CD4-positive, alpha-beta T cell treated with Interleukin-1 beta for 1 hour (primary cell): ENCODE data around the gene MYBBP1A.

Source experiments
- DNase-seq, 2 donors: peaks; one replicate each; pipeline ENCODE4 v3.0.0-alpha.2; 2020 to 2022

MYBBP1A gene

GRCh38 chr17:4498461-4499397, 56.5 kb downstream of the MYBBP1A start, which contains the start of gene SPNS2:
SPNS2 (plus strand) TSS chr17:4498881; CDS start chr17:4499048, 167 bp downstream.
- peak; percentile 68 to 75 for DNase-seq

DNA sequence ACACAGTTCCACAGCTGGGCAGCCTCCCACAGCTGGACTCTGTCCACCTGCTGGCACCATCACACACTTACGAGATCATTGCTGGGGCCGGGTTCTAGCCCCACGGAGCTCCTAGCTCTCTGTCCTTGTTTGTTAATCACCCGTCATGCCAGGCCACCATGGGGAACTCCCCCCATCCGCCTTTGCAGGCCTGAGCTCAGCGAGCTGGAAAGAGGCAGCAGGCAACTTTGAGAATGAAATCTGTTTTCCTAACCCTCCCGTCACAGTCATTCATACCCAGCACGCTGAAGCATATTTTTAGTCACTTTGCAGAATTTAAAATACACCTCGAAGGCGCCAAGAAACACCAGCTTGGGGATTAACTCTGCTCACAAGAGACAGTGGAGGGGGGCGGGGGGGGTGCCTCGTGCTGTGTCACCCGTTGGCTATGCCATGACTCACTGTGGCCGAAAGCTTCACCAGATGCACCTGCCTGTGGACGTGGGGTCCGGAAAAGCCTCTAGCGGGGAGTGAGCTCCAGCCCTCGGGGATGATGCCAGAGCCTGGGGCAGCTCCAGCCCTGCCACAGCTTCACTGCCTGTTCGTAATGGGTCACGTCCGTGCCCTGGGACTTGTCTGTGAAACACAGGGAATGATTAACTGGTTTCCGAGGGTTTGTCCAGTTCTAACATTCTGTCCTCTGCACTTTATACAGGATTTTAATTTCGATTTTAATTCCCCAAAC, 57.9 kb downstream of the MYBBP1A start:
- DNase-seq, result no peak

DNA sequence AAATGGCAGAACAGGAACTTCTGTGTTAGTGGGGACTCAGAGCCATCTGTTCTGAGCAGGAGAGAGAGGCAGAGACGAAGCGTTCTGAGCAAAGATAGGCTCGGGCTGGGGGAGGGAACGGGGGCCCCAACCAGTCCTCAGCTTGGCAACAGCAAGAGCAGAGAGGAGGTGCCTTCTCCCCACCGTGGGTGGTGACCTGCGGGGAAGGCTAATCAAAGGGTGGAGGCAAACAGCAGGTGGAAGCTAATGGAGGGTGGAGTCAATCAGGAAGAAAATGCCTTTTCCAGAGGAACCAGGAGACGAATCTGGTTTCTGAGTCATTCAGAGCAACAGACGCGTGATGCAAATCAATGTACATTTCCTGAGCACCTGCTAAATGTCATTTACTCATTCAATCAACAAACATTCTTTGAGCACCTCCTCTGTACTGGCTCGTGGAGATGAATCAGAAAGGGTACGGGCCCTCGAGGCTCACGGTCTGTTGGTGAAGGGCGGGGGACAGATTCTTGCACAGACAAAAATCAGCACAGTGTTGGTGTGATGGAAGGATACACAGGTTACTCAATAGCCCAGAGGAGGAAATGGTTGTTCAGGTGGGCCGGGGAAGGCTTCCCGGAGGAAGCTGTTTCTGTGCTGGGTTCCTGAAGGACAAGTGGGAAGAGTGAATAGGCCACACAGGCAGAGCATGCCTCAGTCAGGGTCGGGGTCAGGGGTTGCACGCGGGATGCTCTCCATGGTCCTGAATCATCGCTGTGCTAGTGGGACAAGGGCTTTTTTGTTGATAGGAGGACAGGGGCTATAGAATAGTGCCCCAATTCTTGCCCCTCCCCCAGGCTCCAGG, 62.2 kb downstream of the MYBBP1A start:
- peak in 1 of 2 donors; percentile 21 for DNase-seq

- DNase-seq, result no peak
Measured at GRCh38 chr17:4490637-4491061, 64.5 kb downstream of the MYBBP1A start.

- DNase-seq, result no peak
Measured at GRCh38 chr17:4490109-4490591, 65.0 kb downstream of the MYBBP1A start.

DNA sequence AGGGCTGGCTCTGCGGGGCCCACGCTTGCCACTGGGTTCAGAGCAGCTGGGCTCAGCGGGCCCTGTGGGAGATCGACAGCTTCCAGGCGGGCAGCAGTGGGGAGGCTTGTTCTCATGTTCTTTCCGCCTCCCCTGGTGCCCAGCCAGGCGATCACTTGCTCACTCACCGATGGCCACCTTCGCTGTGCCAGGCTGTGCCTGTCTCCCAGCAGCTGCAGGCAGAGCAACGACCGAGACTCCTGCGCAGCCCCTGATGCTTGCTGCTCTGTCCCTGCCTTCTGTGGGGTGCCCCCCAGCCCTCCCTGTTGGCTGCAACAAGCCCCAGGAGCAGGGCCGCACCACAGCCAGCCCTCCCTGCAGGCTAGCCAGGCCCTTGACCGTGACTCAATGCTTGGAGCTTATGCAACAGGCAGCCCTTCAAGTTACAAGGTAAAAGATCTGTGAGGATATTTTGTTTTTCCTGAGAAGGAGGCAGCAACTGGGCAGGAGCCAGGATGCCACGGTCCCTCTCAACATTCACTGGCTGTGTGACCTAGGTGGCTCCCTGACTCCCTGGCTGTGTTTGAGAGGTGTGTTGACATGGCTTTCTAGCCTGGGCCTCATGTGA, 66.1 kb downstream of the MYBBP1A start:
- DNase-seq, result no peak
